BLaER1 treated with 17β-estradiol and CSF1 and Interleukin-3, amounts not matched to agents 10 nM and 100 nM (cell line): Measurements from ENCODE around the gene MUC4.
A peak's percentile ranks its signal among the peaks of the same experiment; 100 is the strongest.
"Not testable (repeated sequence)": the region's sequence is repeated elsewhere in the genome, so short reads cannot be mapped to it uniquely, and the experiment has no call there.

Experiments used
- H3K27ac ChIP-seq, 11 experiments: shearing (Covaris generic); formaldehyde crosslinking; 2 replicates each; pipeline ENCODE4 v1.8.1; 2022
- H3K27me3 ChIP-seq, 11 experiments: shearing (Covaris generic); formaldehyde crosslinking; 2 replicates each; pipeline ENCODE4 v1.8.1; 2022
- H3K36me3 ChIP-seq, 11 experiments: shearing (Covaris generic); formaldehyde crosslinking; 2 replicates each; pipeline ENCODE4 v1.8.1; 2022
- H3K4me1 ChIP-seq, 10 experiments: shearing (Covaris generic); formaldehyde crosslinking; 2 replicates each; pipeline ENCODE4 v1.8.1; 2022
- H3K4me2 ChIP-seq, 11 experiments: shearing (Covaris generic); formaldehyde crosslinking; 2 replicates each; pipeline ENCODE4 v1.8.1; 2022
- H3K4me3 ChIP-seq, 10 experiments: shearing (Covaris generic); formaldehyde crosslinking; 2 replicates each; pipeline ENCODE4 v1.8.1; 2022
- H3K9ac ChIP-seq, 11 experiments: shearing (Covaris generic); formaldehyde crosslinking; 2 replicates each; pipeline ENCODE4 v1.8.1; 2022
- H3K9me3 ChIP-seq, 11 experiments: shearing (Covaris generic); formaldehyde crosslinking; replicated peaks in 1 of 11; 2 replicates each; pipeline ENCODE4 v1.8.1; 2022
- H4K20me1 ChIP-seq, 11 experiments: shearing (Covaris generic); formaldehyde crosslinking; 2 replicates each; pipeline ENCODE4 v1.8.1; 2022
- Cebpa-rat ChIP-seq, 11 experiments: shearing (Covaris generic); IDR thresholded peaks; 2 replicates each; pipeline ENCODE4 v1.8.1; 2022

MUC4 gene

GRCh38 chr3:195727606-195728195, 84.0 kb downstream of the MUC4 start:
- Histone ChIP-seq H3K36me3 (peaks cover 0 to 20% (median 7%) of the 10 kb centered on the region in 11 experiments; a peak in 7 of 22 replicates), H3K27ac (no peak overlapping the region), H3K27me3 (no peaks in the 10 kb centered on the region), H3K4me1 (peaks cover 0 to 11% (median 0%) of the 10 kb centered on the region in 10 experiments; a peak in 5 of 20 replicates), H3K9me3 (no peaks in the 10 kb centered on the region), H4K20me1 (0 out of 22 replicates have a peak, but pooled peaks cover 0 to 7% (median 0%) of the 10 kb centered on the region in 11 experiments), H3K4me3 (no peak overlapping the region), H3K9ac (no peak overlapping the region; a peak in 1 of 22 replicates), H3K4me2 (no peak overlapping the region; a peak in 2 of 22 replicates)
- no peak for TF ChIP-seq Cebpa-rat (IDR thresholded peaks at IDR 0.05)

GRCh38 chr3:195725916-195726740, 85.6 kb downstream of the MUC4 start:
- peaks cover 0 to 11% (median 0%) of the 10 kb centered on the region in 10 experiments; a peak in 5 of 20 replicates for H3K4me1 ChIP-seq
- not testable (repeated sequence) for H3K4me3 ChIP-seq, H3K9ac ChIP-seq, H3K4me2 ChIP-seq, H3K27me3 ChIP-seq, H4K20me1 ChIP-seq, H3K9me3 ChIP-seq, H3K27ac ChIP-seq
- H3K36me3 ChIP-seq = peaks cover 0 to 17% (median 7%) of the 10 kb centered on the region in 11 experiments; a peak in 7 of 22 replicates

- H3K36me3 ChIP-seq, H3K27me3 ChIP-seq, H3K27ac ChIP-seq, H3K4me3 ChIP-seq, H3K9me3 ChIP-seq, H3K4me2 ChIP-seq, H4K20me1 ChIP-seq, H3K9ac ChIP-seq: not testable (repeated sequence)
- peaks cover 0 to 16% (median 0%) of the 10 kb centered on the region in 10 experiments; a peak in 7 of 20 replicates for H3K4me1 ChIP-seq
These were observed 87.4 kb downstream of the MUC4 start for GRCh38 chr3:195724363-195724762.

- not testable (repeated sequence) for H3K9ac ChIP-seq, H3K4me3 ChIP-seq, H3K27ac ChIP-seq, H4K20me1 ChIP-seq, H3K9me3 ChIP-seq, H3K4me2 ChIP-seq, H3K27me3 ChIP-seq, H3K36me3 ChIP-seq
- peaks cover 0 to 16% (median 0%) of the 10 kb centered on the region in 10 experiments; a peak in 7 of 20 replicates for H3K4me1 ChIP-seq
These were observed 88.8 kb downstream of the MUC4 start for GRCh38 chr3:195722996-195723345.

GRCh38 chr3:195722139-195722995, 89.4 kb downstream of the MUC4 start:
- not testable (repeated sequence) for H3K4me2 ChIP-seq, H3K27ac ChIP-seq, H3K9me3 ChIP-seq, H3K36me3 ChIP-seq, H3K27me3 ChIP-seq, H3K4me3 ChIP-seq, H3K9ac ChIP-seq, H4K20me1 ChIP-seq
- H3K4me1 ChIP-seq = peaks cover 0 to 10% (median 0%) of the 10 kb centered on the region in 10 experiments; a peak in 7 of 20 replicates

GRCh38 chr3:195720831-195721506, 90.8 kb downstream of the MUC4 start, which contains the start of gene MUC20:
MUC20 (plus strand) TSS chr3:195720978; CDS start chr3:195721008, 30 bp downstream.
- not testable (repeated sequence) for H3K4me3 ChIP-seq

GRCh38 chr3:195719514-195720254, 92.0 kb downstream of the MUC4 start:
- not testable (repeated sequence) for H3K4me1 ChIP-seq, H3K9ac ChIP-seq, H4K20me1 ChIP-seq, H3K4me2 ChIP-seq, H3K4me3 ChIP-seq, H3K27ac ChIP-seq, H3K27me3 ChIP-seq
- Histone ChIP-seq H3K36me3 (peaks cover 11 to 16% (median 14%) of the 10 kb centered on the region in 11 experiments), H3K9me3 (peaks cover 7 to 29% (median 26%) of the 10 kb centered on the region in 11 experiments)

More at GRCh38 chr3:195720831-195721506, 90.8 kb downstream of the MUC4 start, which contains the start of gene MUC20:
- not testable (repeated sequence) for H3K9ac ChIP-seq, H3K4me1 ChIP-seq, H3K27me3 ChIP-seq, H3K27ac ChIP-seq, H4K20me1 ChIP-seq, H3K36me3 ChIP-seq
- Histone ChIP-seq H3K9me3 (peaks cover 0 to 16% (median 14%) of the 10 kb centered on the region in 11 experiments; a peak in 17 of 22 replicates), H3K4me2 (peak within 1 kb of the TSS in 1 of 11 experiments; percentile 23; a peak in 1 of 22 replicates)

- no peaks in the 10 kb centered on the region for H4K20me1 ChIP-seq
- H3K9me3 ChIP-seq = peaks cover 13 to 35% (median 31%) of the 10 kb centered on the region in 11 experiments
- H3K9ac ChIP-seq = no peak overlapping the region
- peaks cover 16 to 22% (median 20%) of the 10 kb centered on the region in 11 experiments for H3K36me3 ChIP-seq
- H3K4me2 ChIP-seq = no peak overlapping the region
- peaks cover 0 to 5% (median 0%) of the 10 kb centered on the region in 10 experiments; a peak in 3 of 20 replicates for H3K4me1 ChIP-seq
- no peaks in the 10 kb centered on the region for H3K27me3 ChIP-seq
- TF ChIP-seq Cebpa-rat (IDR thresholded peaks at IDR 0.05) = no peak
- H3K4me3 ChIP-seq = no peak overlapping the region
- H3K27ac ChIP-seq = no peak overlapping the region
These were observed 93.2 kb downstream of the MUC4 start for GRCh38 chr3:195718477-195718984.
